ENCODE data around the gene DNASE1L2. TPM values are rescaled to one million over a fixed set of nuclear protein-coding genes. Genes with fewer than 3 reads are reported as not detected.

The DNASE1L2 gene
- total RNA-seq, 2 experiments from 2014 or later, result 6.6 to 9.8 TPM

DNA sequence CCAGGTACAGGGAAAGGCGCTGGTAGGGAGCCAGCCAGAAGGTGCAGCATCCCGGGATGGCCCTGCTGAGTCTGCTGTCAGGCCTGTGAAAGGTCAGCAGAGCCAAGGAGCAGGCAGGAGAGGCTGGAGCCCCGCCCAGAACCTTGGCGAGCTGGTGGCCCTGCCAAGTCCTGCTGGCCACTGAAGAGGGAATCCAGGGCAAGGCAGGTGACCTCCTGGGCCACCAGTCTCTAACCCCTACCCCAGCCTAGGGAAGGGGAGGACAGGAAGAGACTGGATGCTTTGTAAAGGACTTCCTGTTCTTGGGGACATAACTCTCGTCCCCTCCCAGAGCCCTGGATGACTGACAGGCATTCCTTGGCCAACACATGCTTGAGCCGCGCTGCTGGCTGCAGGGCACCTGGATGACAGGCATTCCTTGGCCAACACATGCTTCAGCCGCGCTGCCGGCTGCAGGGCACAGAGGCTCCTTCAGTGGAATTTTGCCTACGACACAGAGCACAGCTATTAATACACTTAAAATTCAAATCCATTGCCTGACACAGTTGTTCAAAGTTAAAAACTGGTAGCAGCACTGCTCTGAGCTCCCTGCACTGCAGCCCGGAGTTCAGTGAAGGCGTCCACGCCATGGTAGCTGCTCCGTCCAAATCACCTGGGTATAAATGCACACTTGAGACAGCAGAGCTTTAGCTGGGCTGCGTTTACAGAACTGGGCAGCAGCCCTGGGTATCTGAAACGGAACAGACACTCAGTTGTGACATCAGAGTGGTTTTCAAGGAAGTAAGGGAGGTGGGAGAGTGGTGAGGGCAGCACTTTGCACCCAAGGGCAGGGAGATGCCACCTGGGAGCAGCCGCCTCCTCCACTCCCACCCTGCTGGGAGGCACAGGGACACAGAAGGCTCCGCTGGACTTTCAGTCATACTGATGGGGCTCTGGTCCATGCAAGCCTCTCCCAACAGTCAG lies 23.6 kb upstream of the DNASE1L2 start:
- Histone ChIP-seq H3K4me1 (ENCODE audit: insufficient read depth, low read length, poor library complexity, severe bottlenecking) (peaks cover 26% of the 10 kb centered on the region), H3K27ac (ENCODE audit: low read depth, low read length, poor library complexity, severe bottlenecking) (peak overlapping the region; percentile 2), H3K4me3 (ENCODE audit: low read depth, low read length, poor library complexity, severe bottlenecking) (peak overlapping the region; percentile 98), H3K36me3 (ENCODE audit: insufficient read depth, low read length) (peaks cover 40% of the 10 kb centered on the region), H3K79me2 (ENCODE audit: insufficient read depth, low read depth, low read length) (peaks cover 26% of the 10 kb centered on the region; the same call in 1 of the 2 replicates), H4K20me1 (ENCODE audit: insufficient read depth, low read length) (peaks cover 13% of the 10 kb centered on the region; the same call in 1 of the 2 replicates), H3K9me2 (ENCODE audit: insufficient read depth, low read length) (no peaks in the 10 kb centered on the region), H2AFZ (ENCODE audit: low read length) (no peak overlapping the region), H3K4me2 (ENCODE audit: low read length) (peak overlapping the region; percentile 78), H3K9me3 (ENCODE audit: low read length) (no peaks in the 10 kb centered on the region)
- POLR2A ChIA-PET, result interaction anchor here (0.6 kb wide), 1 partner anchor 51 kb away, joined by 3 read pairs; no protein-coding TSS in a partner anchor
- intact Hi-C loops (cut with micrococcal nuclease; ENCODE audit: unreplicated experiment), result no loop called here
- BruUV-seq (replicated peaks), result no TSS peak
- CTCF ChIA-PET (ENCODE audit: unreplicated experiment), result no interaction called here
- TF ChIP-seq, protein P1, sequence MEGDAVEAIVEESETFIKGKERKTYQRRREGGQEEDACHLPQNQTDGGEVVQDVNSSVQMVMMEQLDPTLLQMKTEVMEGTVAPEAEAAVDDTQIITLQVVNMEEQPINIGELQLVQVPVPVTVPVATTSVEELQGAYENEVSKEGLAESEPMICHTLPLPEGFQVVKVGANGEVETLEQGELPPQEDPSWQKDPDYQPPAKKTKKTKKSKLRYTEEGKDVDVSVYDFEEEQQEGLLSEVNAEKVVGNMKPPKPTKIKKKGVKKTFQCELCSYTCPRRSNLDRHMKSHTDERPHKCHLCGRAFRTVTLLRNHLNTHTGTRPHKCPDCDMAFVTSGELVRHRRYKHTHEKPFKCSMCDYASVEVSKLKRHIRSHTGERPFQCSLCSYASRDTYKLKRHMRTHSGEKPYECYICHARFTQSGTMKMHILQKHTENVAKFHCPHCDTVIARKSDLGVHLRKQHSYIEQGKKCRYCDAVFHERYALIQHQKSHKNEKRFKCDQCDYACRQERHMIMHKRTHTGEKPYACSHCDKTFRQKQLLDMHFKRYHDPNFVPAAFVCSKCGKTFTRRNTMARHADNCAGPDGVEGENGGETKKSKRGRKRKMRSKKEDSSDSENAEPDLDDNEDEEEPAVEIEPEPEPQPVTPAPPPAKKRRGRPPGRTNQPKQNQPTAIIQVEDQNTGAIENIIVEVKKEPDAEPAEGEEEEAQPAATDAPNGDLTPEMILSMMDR (conservative IDR thresholded peaks at IDR 0.05; ENCODE audit: low read length), result no peak
- no peak for TF ChIP-seq EZH2phosphoT487 (IDR thresholded peaks at IDR 0.05; ENCODE audit: borderline replicate concordance, low read depth, low read length)
- no peak for DNase-seq (ENCODE audit: low spot score)

DNA sequence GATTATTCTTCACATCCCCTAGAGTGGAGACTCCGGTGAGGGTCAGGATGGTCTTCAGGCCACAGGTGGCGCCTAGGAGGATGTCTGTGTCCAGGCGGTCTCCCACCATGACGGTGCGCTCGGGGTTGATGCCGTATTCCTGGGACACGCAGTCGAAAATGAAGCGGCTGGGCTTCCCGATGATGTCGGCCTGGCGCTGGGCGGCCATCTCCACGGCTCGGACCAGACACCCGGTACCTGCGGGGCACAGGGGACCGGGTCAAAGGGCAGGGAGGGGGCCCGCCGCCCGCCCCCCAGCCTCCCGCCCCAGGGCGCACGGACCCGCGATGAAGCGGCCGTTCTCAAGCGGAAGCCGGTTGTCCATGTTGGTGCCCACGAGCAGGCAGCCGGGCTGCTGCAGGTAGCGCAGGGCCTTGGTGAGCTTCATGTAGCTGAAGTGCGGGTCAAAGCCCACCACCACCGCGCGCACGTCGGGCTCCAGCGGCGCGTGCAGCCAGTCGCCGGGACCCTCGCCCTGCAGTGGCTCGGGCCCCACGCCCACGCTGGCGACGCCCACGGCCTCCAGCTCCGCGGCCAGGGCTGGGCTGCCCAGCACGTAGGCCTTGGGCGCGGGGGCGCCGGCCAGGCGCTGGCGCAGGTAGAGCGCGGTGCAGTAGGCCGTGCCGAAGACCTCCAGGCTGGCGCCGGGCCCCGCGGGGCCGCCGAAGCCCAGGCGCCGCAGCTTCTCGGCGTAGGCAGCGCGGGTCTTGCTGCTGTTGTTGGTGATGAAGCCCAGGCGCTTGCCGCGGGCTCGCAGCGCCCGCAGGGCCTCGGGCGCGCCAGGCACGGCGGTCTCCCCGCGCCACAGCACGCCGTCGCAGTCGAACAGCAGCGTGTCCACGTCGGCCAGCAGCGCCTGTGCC lies 22.2 kb upstream of the DNASE1L2 start:
- Histone ChIP-seq H3K4me3 (ENCODE audit: low read depth, low read length, poor library complexity, severe bottlenecking) (peak overlapping the region; percentile 98), H3K4me1 (ENCODE audit: insufficient read depth, low read length, poor library complexity, severe bottlenecking) (peaks cover 26% of the 10 kb centered on the region), H3K36me3 (ENCODE audit: insufficient read depth, low read length) (peaks cover 25% of the 10 kb centered on the region; the same call in 1 of the 2 replicates), H3K4me2 (ENCODE audit: low read length) (peak overlapping the region; percentile 78), H3K79me2 (ENCODE audit: insufficient read depth, low read depth, low read length) (peaks cover 26% of the 10 kb centered on the region; the same call in 1 of the 2 replicates), H4K20me1 (ENCODE audit: insufficient read depth, low read length) (peaks cover 13% of the 10 kb centered on the region; the same call in 1 of the 2 replicates), H3K27ac (ENCODE audit: low read depth, low read length, poor library complexity, severe bottlenecking) (peak overlapping the region; percentile 41), H3K9me3 (ENCODE audit: low read length) (no peaks in the 10 kb centered on the region), H2AFZ (ENCODE audit: low read length) (no peak overlapping the region), H3K9me2 (ENCODE audit: insufficient read depth, low read length) (no peaks in the 10 kb centered on the region)
- DNase-seq (ENCODE audit: low spot score), result peak; percentile 38
- POLR2A ChIA-PET, result interaction anchor here (0.6 to 1.4 kb wide), 4 partner anchors 8 to 198 kb away, joined by 3 to 10 read pairs (median 4); partner anchors contain the start of gene TRAF7
- CTCF ChIA-PET (ENCODE audit: unreplicated experiment), result interaction anchor here (0.5 to 0.6 kb wide), 2 partner anchors 11 to 1803 kb away, joined by 3 read pairs; no protein-coding TSS in a partner anchor
- BruUV-seq (replicated peaks), result no TSS peak
- TF ChIP-seq, protein P1 (conservative IDR thresholded peaks at IDR 0.05; ENCODE audit: low read length), result no peak
- TF ChIP-seq EZH2phosphoT487 (IDR thresholded peaks at IDR 0.05; ENCODE audit: borderline replicate concordance, low read depth, low read length), result no peak
- intact Hi-C loops (cut with micrococcal nuclease; ENCODE audit: unreplicated experiment), result no loop called here

Data from OCI-LY7 (cell line).